GM12864 (cell line): Measurements from ENCODE around the gene JAM2.
"Not testable (repeated sequence)": the region's sequence is repeated elsewhere in the genome, so short reads cannot be mapped to it uniquely, and the experiment has no call there.

ENCODE experiments used
- DNase-seq: peaks from one replicate; pipeline ENCODE4 v3.0.0-alpha.2; 2011; ENCODE audit warnings: low read depth
- H3K4me3 ChIP-seq: 2 replicates; pipeline ENCODE4 v1.5.1; 2011; ENCODE audit warnings: mild to moderate bottlenecking, low read depth, low read length, control low read depth
- CTCF ChIP-seq: IDR thresholded peaks from 2 replicates; pipeline ENCODE4 v1.5.1; 2011; ENCODE audit warnings: low read depth, mild to moderate bottlenecking, moderate library complexity, low read length, control low read depth, inconsistent platforms; ENCODE audit errors: missing control alignments

Gene JAM2

GRCh38 chr21:25619198-25619597 is 19.9 kb upstream of the JAM2 start:
- H3K4me3 ChIP-seq = no peak overlapping the region
- no peak for TF ChIP-seq CTCF
- DNase-seq = no peak

GRCh38 chr21:25624511-25624910 is 14.5 kb upstream of the JAM2 start:
- no peak for TF ChIP-seq CTCF
- DNase-seq = no peak
- H3K4me3 ChIP-seq = no peak overlapping the region

GRCh38 chr21:25625036-25625435 is 14.0 kb upstream of the JAM2 start:
- TF ChIP-seq CTCF = no peak
- DNase-seq = no peak
- H3K4me3 ChIP-seq = no peak overlapping the region

- not testable (repeated sequence) for H3K4me3 ChIP-seq, DNase-seq
Observed at GRCh38 chr21:25625776-25626555, 13.1 kb upstream of the JAM2 start.

GRCh38 chr21:25626757-25627156 is 12.3 kb upstream of the JAM2 start:
- DNase-seq = no peak
- no peak overlapping the region for H3K4me3 ChIP-seq
- no peak for TF ChIP-seq CTCF

GRCh38 chr21:25632296-25632695 is 6.8 kb upstream of the JAM2 start:
- no peak overlapping the region for H3K4me3 ChIP-seq
- no peak for TF ChIP-seq CTCF
- no peak for DNase-seq

GRCh38 chr21:25635310-25635709 is 3.7 kb upstream of the JAM2 start:
- no peak for DNase-seq
- no peak overlapping the region for H3K4me3 ChIP-seq
- no peak for TF ChIP-seq CTCF

- TF ChIP-seq CTCF = no peak
- no peak for DNase-seq
- H3K4me3 ChIP-seq = no peak overlapping the region
Observed at GRCh38 chr21:25636727-25637126, 2.3 kb upstream of the JAM2 start.
